B cell (primary cell): Measurements from ENCODE around the gene CHST9.

ENCODE experiments used
- CTCF ChIP-seq: fragments of 200-600 bp; IDR thresholded peaks from one replicate; pipeline ENCODE4 v1.8.0; 2022; ENCODE audit warnings: antibody characterized with exemption, mild to moderate bottlenecking
- EZH2 ChIP-seq: IDR thresholded peaks from 2 replicates; pipeline ENCODE4 v1.6.1; 2012; ENCODE audit warnings: borderline replicate concordance, low read depth, mild to moderate bottlenecking, moderate library complexity, low read length; ENCODE audit not compliant: insufficient read depth, poor library complexity, severe bottlenecking

- TF ChIP-seq CTCF (no peak), EZH2 (no peak)
Measured at GRCh38 chr18:27202741-27203140, 17.6 kb upstream of the CHST9 start.
